Fibroblast of lung (primary cell): Measurements from ENCODE around the gene NRF1. TPM values are rescaled to one million over a fixed set of nuclear protein-coding genes. Genes with fewer than 3 reads are reported as not detected.

Source experiments
- DNase-seq, 2 donors: peaks; one replicate each; pipeline versions ENCODE4 v3.0.0 to v3.0.0-alpha.2; 2010; ENCODE audit warnings: low read depth in 2 of 2
- H2AFZ ChIP-seq: 2 replicates; pipeline ENCODE4 v1.5.1; 2012; ENCODE audit warnings: low read length, control low read depth, inconsistent platforms
- H3K27ac ChIP-seq: 2 replicates; pipeline ENCODE4 v1.5.1; 2011; ENCODE audit warnings: low read length, control low read depth; ENCODE audit not compliant: insufficient read depth
- H3K27me3 ChIP-seq: 2 replicates; pipeline ENCODE4 v1.5.1; 2011; ENCODE audit warnings: mild to moderate bottlenecking, low read length; ENCODE audit not compliant: control insufficient read depth, insufficient read depth
- H3K36me3 ChIP-seq: 2 replicates; pipeline ENCODE4 v1.5.1; 2011; ENCODE audit warnings: low read length; ENCODE audit not compliant: control insufficient read depth, insufficient read depth
- H3K4me1 ChIP-seq: 2 replicates; pipeline ENCODE4 v1.5.1; 2011; ENCODE audit warnings: low read length; ENCODE audit not compliant: control insufficient read depth, insufficient read depth; ENCODE audit errors: extremely low read depth
- H3K4me2 ChIP-seq: 2 replicates; pipeline ENCODE4 v1.5.1; 2011; ENCODE audit warnings: low read length, control low read depth; ENCODE audit not compliant: insufficient read depth; ENCODE audit errors: extremely low read depth
- H3K4me3 ChIP-seq, 4 experiments: fragments of 200-600 bp in 1 of 4; sonication (generic) in 1 of 4; replicated peaks in 1 of 4; 2 replicates each; pipeline ENCODE4 v1.5.1; 2011 to 2016; ENCODE audit warnings: low read length in 4 of 4, low read depth in 3 of 4, mild to moderate bottlenecking in 3 of 4, control low read depth in 2 of 4, inconsistent platforms in 1 of 4, mixed read lengths in 1 of 4; ENCODE audit not compliant: insufficient read depth in 1 of 4; ENCODE audit errors: control extremely low read depth in 1 of 4
- H3K79me2 ChIP-seq: 2 replicates; pipeline ENCODE4 v1.5.1; 2012; ENCODE audit warnings: mild to moderate bottlenecking, low read length, inconsistent platforms; ENCODE audit not compliant: control insufficient read depth, insufficient read depth
- H3K9ac ChIP-seq: 2 replicates; pipeline ENCODE4 v1.5.1; 2011; ENCODE audit warnings: mild to moderate bottlenecking, low read length, control low read depth; ENCODE audit not compliant: insufficient read depth
- H3K9me3 ChIP-seq: 2 replicates; pipeline ENCODE4 v1.5.1; 2012; ENCODE audit warnings: low read depth, low read length; ENCODE audit not compliant: control insufficient read depth, insufficient read depth
- H4K20me1 ChIP-seq: 2 replicates; pipeline ENCODE4 v1.5.1; 2011; ENCODE audit warnings: low read length; ENCODE audit not compliant: control insufficient read depth, insufficient read depth; ENCODE audit errors: extremely low read depth
- EZH2 ChIP-seq: IDR thresholded peaks from 2 replicates; pipeline ENCODE4 v1.5.1; 2012; ENCODE audit warnings: low read length, control low read depth, mild to moderate bottlenecking; ENCODE audit errors: missing control alignments
- polyA plus RNA-seq, 2 donors: library from polyadenylated mRNA; depleted of rRNA in 1 of 2; stranded (reverse) in 1 of 2; unstranded in 1 of 2; fragments of >200 nt; gene quantifications; 2 replicates each; pipeline ENCODE4 v1.2.1, GENCODE V29; 2011 to 2012; ENCODE audit warnings: missing spikeins in 1 of 2
- total RNA-seq: library from RNA; depleted of rRNA; stranded (reverse); fragments of >200 nt; gene quantifications from 2 replicates; pipeline ENCODE4 v1.2.1, GENCODE V29; 2014
- TF ChIP-seq, protein P1 (sequence below), 2 donors: IDR thresholded peaks in 1 of 2; conservative IDR thresholded peaks in 1 of 2; 1 replicate in 1 of 2; 2 replicates in 1 of 2; pipeline ENCODE4 v1.5.1; 2011 to 2012; ENCODE audit warnings: low read length in 2 of 2, control low read depth in 1 of 2, inconsistent platforms in 1 of 2, low read depth in 1 of 2, mild to moderate bottlenecking in 1 of 2

Gene NRF1
- total and polyA plus RNA-seq, 2 donors (not counting 1 experiment from before 2014, with no cell fraction given) = 7.3 to 15.5 TPM

GRCh38 chr7:129741743-129742213 is 130.3 kb downstream of the NRF1 start:
- no peak overlapping the region for H3K4me3 ChIP-seq
- no peak overlapping the region for H3K27ac ChIP-seq
- H3K79me2 ChIP-seq = no peaks in the 10 kb centered on the region
- H3K4me1 ChIP-seq = no peaks in the 10 kb centered on the region
- H4K20me1 ChIP-seq = no peaks in the 10 kb centered on the region
- H3K36me3 ChIP-seq = peaks cover 4% of the 10 kb centered on the region
- H3K27me3 ChIP-seq = no peaks in the 10 kb centered on the region
- no peak overlapping the region for H3K4me2 ChIP-seq
- TF ChIP-seq, protein P1, sequence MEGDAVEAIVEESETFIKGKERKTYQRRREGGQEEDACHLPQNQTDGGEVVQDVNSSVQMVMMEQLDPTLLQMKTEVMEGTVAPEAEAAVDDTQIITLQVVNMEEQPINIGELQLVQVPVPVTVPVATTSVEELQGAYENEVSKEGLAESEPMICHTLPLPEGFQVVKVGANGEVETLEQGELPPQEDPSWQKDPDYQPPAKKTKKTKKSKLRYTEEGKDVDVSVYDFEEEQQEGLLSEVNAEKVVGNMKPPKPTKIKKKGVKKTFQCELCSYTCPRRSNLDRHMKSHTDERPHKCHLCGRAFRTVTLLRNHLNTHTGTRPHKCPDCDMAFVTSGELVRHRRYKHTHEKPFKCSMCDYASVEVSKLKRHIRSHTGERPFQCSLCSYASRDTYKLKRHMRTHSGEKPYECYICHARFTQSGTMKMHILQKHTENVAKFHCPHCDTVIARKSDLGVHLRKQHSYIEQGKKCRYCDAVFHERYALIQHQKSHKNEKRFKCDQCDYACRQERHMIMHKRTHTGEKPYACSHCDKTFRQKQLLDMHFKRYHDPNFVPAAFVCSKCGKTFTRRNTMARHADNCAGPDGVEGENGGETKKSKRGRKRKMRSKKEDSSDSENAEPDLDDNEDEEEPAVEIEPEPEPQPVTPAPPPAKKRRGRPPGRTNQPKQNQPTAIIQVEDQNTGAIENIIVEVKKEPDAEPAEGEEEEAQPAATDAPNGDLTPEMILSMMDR (conservative IDR thresholded peaks at IDR 0.05 in 1 of 2, IDR thresholded peaks at IDR 0.05 in 1 of 2; ENCODE audit: low read depth in 1 of 2, low read length in 2 of 2) = no peak
- TF ChIP-seq EZH2 = no peak
- H3K9ac ChIP-seq = no peak overlapping the region
- no peaks in the 10 kb centered on the region for H3K9me3 ChIP-seq
- no peak for DNase-seq
- H2AFZ ChIP-seq = no peak overlapping the region

DNA sequence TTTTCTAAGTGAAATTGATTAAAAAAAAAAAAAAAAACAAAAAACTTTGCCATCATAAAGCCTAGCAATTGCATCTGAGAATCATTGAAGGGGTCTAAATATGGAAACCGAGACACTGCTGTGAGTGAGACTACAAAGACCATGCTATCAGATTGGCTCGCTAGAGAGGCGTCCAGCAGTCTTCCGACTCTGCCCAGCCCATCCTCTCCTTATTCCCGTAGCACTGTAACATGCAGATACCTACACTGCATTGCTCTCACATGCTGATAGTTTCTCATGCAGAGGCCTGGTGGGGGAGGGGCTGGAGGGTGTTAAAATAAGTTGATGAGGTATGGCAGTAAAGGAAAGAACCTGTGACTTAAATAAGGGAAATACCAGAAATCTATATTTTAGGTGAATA is 130.7 kb downstream of the NRF1 start:
- H3K9ac ChIP-seq = no peak overlapping the region
- H2AFZ ChIP-seq = no peak overlapping the region
- no peak overlapping the region for H3K27ac ChIP-seq
- H3K36me3 ChIP-seq = peaks cover 4% of the 10 kb centered on the region
- no peaks in the 10 kb centered on the region for H3K79me2 ChIP-seq
- no peaks in the 10 kb centered on the region for H3K27me3 ChIP-seq
- TF ChIP-seq, protein P1 (conservative IDR thresholded peaks at IDR 0.05 in 1 of 2, IDR thresholded peaks at IDR 0.05 in 1 of 2; ENCODE audit: low read depth in 1 of 2, low read length in 2 of 2) = no peak
- TF ChIP-seq EZH2 = no peak
- no peaks in the 10 kb centered on the region for H3K4me1 ChIP-seq
- DNase-seq = no peak
- H4K20me1 ChIP-seq = no peaks in the 10 kb centered on the region
- H3K4me2 ChIP-seq = no peak overlapping the region
- H3K9me3 ChIP-seq = no peaks in the 10 kb centered on the region
- no peak overlapping the region for H3K4me3 ChIP-seq

DNA sequence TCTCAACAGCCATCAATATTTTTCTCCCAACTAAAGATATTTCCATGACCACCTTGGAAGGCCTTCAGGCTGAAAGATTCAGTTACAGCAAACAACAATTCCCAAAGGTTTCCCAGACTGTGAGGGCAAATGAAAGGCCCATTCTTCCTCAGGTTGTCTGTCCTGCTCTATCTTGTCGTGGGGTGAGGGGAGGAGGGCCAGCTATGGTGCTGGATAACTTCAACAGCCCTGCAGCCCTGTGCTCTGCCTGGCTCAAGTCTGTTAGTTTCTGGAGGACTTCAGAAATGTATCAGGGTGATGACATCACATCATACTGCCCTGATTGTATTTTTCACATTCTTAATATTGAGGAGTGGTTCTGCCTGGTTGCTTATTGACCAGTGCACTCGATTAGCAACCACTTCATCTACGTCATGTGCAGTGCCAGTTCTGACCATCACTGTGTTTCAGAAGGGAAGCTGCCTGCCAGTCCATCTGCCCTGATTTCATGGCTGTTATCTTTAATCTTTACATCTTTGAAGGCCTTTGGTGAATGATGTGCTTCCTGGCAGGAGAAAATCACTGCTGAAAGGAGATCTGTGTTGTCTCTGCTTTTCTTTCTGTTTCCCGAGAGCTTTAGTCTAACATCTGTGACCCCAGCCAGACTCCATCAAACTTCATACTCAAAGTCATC is 135.5 kb downstream of the NRF1 start:
- no peak overlapping the region for H3K4me3 ChIP-seq
- H3K36me3 ChIP-seq = peaks cover 2% of the 10 kb centered on the region
- H3K9ac ChIP-seq = no peak overlapping the region
- TF ChIP-seq, protein P1 (conservative IDR thresholded peaks at IDR 0.05 in 1 of 2, IDR thresholded peaks at IDR 0.05 in 1 of 2; ENCODE audit: low read depth in 1 of 2, low read length in 2 of 2) = no peak
- TF ChIP-seq EZH2 = no peak
- H3K79me2 ChIP-seq = no peaks in the 10 kb centered on the region
- no peaks in the 10 kb centered on the region for H3K27me3 ChIP-seq
- DNase-seq = no peak
- no peaks in the 10 kb centered on the region for H3K4me1 ChIP-seq
- no peaks in the 10 kb centered on the region for H3K9me3 ChIP-seq
- H3K4me2 ChIP-seq = no peak overlapping the region
- no peak overlapping the region for H3K27ac ChIP-seq
- no peaks in the 10 kb centered on the region for H4K20me1 ChIP-seq
- H2AFZ ChIP-seq = no peak overlapping the region
